ENCODE measurements around the gene TRIM34.
"Not testable (repeated sequence)": the region's sequence is repeated elsewhere in the genome, so short reads cannot be mapped to it uniquely, and the experiment has no call there.

Gene TRIM34

GRCh38 chr11:5684646-5685362 lies 60.0 kb downstream of the TRIM34 start, which contains the start of gene TRIM5:
TRIM5 (minus strand) TSS chr11:5685074; CDS start chr11:5680177, 4,897 bp downstream.
- DNase-seq = peak in 47 of 58 donors; percentile 5 to 78 (median 35)

- no peak for DNase-seq
These were observed 61.6 kb downstream of the TRIM34 start for GRCh38 chr11:5686426-5686825.

GRCh38 chr11:5688482-5688881 lies 63.7 kb downstream of the TRIM34 start:
- no peak for DNase-seq

GRCh38 chr11:5689551-5689983 lies 64.8 kb downstream of the TRIM34 start, which contains the start of gene TRIM22:
TRIM22 (plus strand) TSS chr11:5689790; CDS start chr11:5696233, 6,443 bp downstream.
- DNase-seq = peak in 16 of 58 donors; percentile 1 to 69 (median 14)

GRCh38 chr11:5690216-5690615 lies 65.4 kb downstream of the TRIM34 start:
- peak in 1 of 58 donors; percentile 8 for DNase-seq

GRCh38 chr11:5690736-5691135 lies 65.9 kb downstream of the TRIM34 start:
- peak in 2 of 58 donors; percentile 1 to 7 for DNase-seq

GRCh38 chr11:5691238-5691963 lies 66.6 kb downstream of the TRIM34 start:
- DNase-seq = not testable (repeated sequence)

GRCh38 chr11:5691964-5692361 lies 67.2 kb downstream of the TRIM34 start:
- no peak for DNase-seq
